ENCODE results near the gene CCN6. TPM values are rescaled to one million over a fixed set of nuclear protein-coding genes. Genes with fewer than 3 reads are reported as not detected.

CCN6 gene
- total RNA-seq, 1 experiment from 2014 or later, result not detected

DNA sequence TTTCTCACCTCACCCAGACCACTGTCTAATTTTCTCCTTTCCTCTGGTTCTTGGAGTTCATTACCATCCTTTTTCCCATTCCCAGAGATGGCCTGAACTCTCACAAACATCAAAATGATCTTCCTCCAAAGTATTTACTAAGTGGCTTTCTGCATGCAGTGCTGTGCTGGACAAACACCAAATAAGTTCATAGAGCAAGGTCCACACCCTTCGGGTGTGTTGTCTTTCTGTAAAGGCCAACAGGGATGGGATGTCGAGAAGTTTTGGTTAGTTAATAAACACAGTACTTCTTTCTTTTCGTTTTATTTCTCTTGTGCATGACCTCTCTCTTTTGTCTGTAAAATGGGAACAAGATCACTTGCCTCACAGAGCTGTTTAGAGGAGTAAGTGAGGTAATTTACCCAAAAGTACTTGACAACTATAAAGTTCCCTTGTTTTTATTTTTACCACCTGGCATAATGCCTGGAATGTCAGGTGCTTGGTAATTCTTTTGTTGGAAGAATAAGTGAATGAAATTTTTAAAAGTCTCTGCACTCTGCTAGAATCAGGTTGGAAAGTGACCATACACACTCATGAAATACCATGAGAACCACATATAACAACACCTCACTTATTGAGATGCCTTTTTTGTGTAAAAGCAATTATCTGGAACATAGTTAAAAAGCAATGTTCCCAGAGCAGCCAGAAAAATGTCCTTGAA is 22.8 kb upstream of the CCN6 start:
- H3K79me2 ChIP-seq (ENCODE audit: insufficient read depth, low read length), result no peaks in the 10 kb centered on the region
- H3K9me3 ChIP-seq (ENCODE audit: control insufficient read depth in 1 of 2, insufficient read depth in 1 of 2, low read depth in 1 of 2, low read length in 2 of 2), result no peaks in the 10 kb centered on the region
- H3K9ac ChIP-seq (ENCODE audit: low read length), result no peak overlapping the region
- H3K4me1 ChIP-seq (ENCODE audit: control insufficient read depth in 1 of 2, insufficient read depth in 2 of 2, low read length in 2 of 2), result no peaks in the 10 kb centered on the region
- H2AFZ ChIP-seq (ENCODE audit: low read depth, low read length, poor library complexity, severe bottlenecking), result no peak overlapping the region
- intact Hi-C loops (cut with micrococcal nuclease), result no loop called here
- 0 out of 2 replicates have a peak, but pooled peaks cover 4% of the 10 kb centered on the region for H3K27me3 ChIP-seq (ENCODE audit: insufficient read depth, low read length)
- no peaks in the 10 kb centered on the region for H3K9me2 ChIP-seq (ENCODE audit: insufficient read depth)
- H4K20me1 ChIP-seq (ENCODE audit: insufficient read depth), result no peaks in the 10 kb centered on the region
- POLR2A ChIA-PET, result no interaction called here
- H3K36me3 ChIP-seq (ENCODE audit: control insufficient read depth in 1 of 2, insufficient read depth in 2 of 2, low read length in 2 of 2), result no peaks in the 10 kb centered on the region
- DNase-seq (ENCODE audit: low read depth, low spot score), result no peak
- no TSS peak for BruUV-seq (replicated peaks)
- ATAC-seq, result no peak
- H3K4me2 ChIP-seq (ENCODE audit: low read length), result no peak overlapping the region
- CTCF ChIA-PET, result interaction anchor here (1.8 kb wide), 1 partner anchor 10 kb away, joined by 3 read pairs; no protein-coding TSS in a partner anchor
- no peak overlapping the region for H3K4me3 ChIP-seq (replicated peaks in 1 of 2; ENCODE audit: low read depth in 1 of 2, low read length in 2 of 2)
- RAD21 ChIA-PET (ENCODE audit: low non-redundant PET in 1 of 2, low total read pairs in 2 of 2, uncharacterized antibody in 2 of 2, unreplicated experiment in 2 of 2), result no interaction called here
- H3K27ac ChIP-seq (ENCODE audit: low read depth, low read length), result no peak overlapping the region
- TF ChIP-seq, protein P1, sequence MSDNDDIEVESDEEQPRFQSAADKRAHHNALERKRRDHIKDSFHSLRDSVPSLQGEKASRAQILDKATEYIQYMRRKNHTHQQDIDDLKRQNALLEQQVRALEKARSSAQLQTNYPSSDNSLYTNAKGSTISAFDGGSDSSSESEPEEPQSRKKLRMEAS (IDR thresholded peaks at IDR 0.05), result no peak
- TF ChIP-seq ELF1 (IDR thresholded peaks at IDR 0.05; ENCODE audit: borderline replicate concordance, low read depth) (no peak), ZNF274 (IDR thresholded peaks at IDR 0.05; ENCODE audit: low read depth, low read length) (no peak), SIN3A (IDR thresholded peaks at IDR 0.05; ENCODE audit: low read depth) (no peak), JUND (IDR thresholded peaks at IDR 0.05) (no peak), RAD21 (IDR thresholded peaks at IDR 0.05; ENCODE audit: low read depth) (no peak), YY1 (IDR thresholded peaks at IDR 0.05; ENCODE audit: extremely low read depth, insufficient replicate concordance, low read depth, low read length) (no peak), ZFX (IDR thresholded peaks at IDR 0.05) (no peak), FOSL1 (IDR thresholded peaks at IDR 0.05; ENCODE audit: low read depth) (no peak), CEBPB (IDR thresholded peaks at IDR 0.05; ENCODE audit: low read depth) (no peak), EZH2phosphoT487 (IDR thresholded peaks at IDR 0.05; ENCODE audit: borderline replicate concordance) (no peak), SP1 (IDR thresholded peaks at IDR 0.05; ENCODE audit: low read depth) (no peak)
- TF ChIP-seq, protein P2, sequence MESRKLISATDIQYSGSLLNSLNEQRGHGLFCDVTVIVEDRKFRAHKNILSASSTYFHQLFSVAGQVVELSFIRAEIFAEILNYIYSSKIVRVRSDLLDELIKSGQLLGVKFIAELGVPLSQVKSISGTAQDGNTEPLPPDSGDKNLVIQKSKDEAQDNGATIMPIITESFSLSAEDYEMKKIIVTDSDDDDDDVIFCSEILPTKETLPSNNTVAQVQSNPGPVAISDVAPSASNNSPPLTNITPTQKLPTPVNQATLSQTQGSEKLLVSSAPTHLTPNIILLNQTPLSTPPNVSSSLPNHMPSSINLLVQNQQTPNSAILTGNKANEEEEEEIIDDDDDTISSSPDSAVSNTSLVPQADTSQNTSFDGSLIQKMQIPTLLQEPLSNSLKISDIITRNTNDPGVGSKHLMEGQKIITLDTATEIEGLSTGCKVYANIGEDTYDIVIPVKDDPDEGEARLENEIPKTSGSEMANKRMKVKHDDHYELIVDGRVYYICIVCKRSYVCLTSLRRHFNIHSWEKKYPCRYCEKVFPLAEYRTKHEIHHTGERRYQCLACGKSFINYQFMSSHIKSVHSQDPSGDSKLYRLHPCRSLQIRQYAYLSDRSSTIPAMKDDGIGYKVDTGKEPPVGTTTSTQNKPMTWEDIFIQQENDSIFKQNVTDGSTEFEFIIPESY (IDR thresholded peaks at IDR 0.05; ENCODE audit: extremely low read depth, insufficient replicate concordance, low read length), result no peak
- TF ChIP-seq, protein P3, sequence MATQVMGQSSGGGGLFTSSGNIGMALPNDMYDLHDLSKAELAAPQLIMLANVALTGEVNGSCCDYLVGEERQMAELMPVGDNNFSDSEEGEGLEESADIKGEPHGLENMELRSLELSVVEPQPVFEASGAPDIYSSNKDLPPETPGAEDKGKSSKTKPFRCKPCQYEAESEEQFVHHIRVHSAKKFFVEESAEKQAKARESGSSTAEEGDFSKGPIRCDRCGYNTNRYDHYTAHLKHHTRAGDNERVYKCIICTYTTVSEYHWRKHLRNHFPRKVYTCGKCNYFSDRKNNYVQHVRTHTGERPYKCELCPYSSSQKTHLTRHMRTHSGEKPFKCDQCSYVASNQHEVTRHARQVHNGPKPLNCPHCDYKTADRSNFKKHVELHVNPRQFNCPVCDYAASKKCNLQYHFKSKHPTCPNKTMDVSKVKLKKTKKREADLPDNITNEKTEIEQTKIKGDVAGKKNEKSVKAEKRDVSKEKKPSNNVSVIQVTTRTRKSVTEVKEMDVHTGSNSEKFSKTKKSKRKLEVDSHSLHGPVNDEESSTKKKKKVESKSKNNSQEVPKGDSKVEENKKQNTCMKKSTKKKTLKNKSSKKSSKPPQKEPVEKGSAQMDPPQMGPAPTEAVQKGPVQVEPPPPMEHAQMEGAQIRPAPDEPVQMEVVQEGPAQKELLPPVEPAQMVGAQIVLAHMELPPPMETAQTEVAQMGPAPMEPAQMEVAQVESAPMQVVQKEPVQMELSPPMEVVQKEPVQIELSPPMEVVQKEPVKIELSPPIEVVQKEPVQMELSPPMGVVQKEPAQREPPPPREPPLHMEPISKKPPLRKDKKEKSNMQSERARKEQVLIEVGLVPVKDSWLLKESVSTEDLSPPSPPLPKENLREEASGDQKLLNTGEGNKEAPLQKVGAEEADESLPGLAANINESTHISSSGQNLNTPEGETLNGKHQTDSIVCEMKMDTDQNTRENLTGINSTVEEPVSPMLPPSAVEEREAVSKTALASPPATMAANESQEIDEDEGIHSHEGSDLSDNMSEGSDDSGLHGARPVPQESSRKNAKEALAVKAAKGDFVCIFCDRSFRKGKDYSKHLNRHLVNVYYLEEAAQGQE (IDR thresholded peaks at IDR 0.05; ENCODE audit: low read depth), result no peak
- TF ChIP-seq, protein P4, sequence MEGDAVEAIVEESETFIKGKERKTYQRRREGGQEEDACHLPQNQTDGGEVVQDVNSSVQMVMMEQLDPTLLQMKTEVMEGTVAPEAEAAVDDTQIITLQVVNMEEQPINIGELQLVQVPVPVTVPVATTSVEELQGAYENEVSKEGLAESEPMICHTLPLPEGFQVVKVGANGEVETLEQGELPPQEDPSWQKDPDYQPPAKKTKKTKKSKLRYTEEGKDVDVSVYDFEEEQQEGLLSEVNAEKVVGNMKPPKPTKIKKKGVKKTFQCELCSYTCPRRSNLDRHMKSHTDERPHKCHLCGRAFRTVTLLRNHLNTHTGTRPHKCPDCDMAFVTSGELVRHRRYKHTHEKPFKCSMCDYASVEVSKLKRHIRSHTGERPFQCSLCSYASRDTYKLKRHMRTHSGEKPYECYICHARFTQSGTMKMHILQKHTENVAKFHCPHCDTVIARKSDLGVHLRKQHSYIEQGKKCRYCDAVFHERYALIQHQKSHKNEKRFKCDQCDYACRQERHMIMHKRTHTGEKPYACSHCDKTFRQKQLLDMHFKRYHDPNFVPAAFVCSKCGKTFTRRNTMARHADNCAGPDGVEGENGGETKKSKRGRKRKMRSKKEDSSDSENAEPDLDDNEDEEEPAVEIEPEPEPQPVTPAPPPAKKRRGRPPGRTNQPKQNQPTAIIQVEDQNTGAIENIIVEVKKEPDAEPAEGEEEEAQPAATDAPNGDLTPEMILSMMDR (IDR thresholded peaks at IDR 0.05 in 2 of 3, conservative IDR thresholded peaks at IDR 0.05 in 1 of 3; ENCODE audit: borderline replicate concordance in 1 of 3, insufficient read depth in 1 of 3, low read depth in 2 of 3, low read length in 2 of 3), result no peak

Data from HCT116 (cell line).